H9 (cell line): Measurements from ENCODE around the gene MAPK7. TPM values are rescaled to one million over a fixed set of nuclear protein-coding genes. Genes with fewer than 3 reads are reported as not detected.

ENCODE experiments used
- DNase-seq: peaks from one replicate; pipeline ENCODE4 v3.0.0-alpha.2; 2017
- H2AFZ ChIP-seq: one replicate; pipeline ENCODE4 v1.6.1; 2013; ENCODE audit warnings: mild to moderate bottlenecking, low read length, control low read depth, moderate library complexity
- H2AK5ac ChIP-seq: 2 replicates; pipeline ENCODE4 v1.6.1; 2013; ENCODE audit warnings: low read length, control low read depth, mixed read lengths; ENCODE audit not compliant: insufficient read length
- H2BK120ac ChIP-seq: one replicate; pipeline ENCODE4 v1.6.1; 2013; ENCODE audit warnings: low read depth, mild to moderate bottlenecking, low read length, control low read depth, inconsistent platforms; ENCODE audit not compliant: poor library complexity, severe bottlenecking
- H2BK12ac ChIP-seq: 2 replicates; pipeline ENCODE4 v1.6.1; 2013; ENCODE audit warnings: low read length, control low read depth, mixed read lengths, low read depth; ENCODE audit not compliant: insufficient read length
- H2BK15ac ChIP-seq: 2 replicates; pipeline ENCODE4 v1.6.1; 2013; ENCODE audit warnings: low read depth, low read length, control low read depth
- H2BK20ac ChIP-seq: one replicate; pipeline ENCODE4 v1.6.1; 2013; ENCODE audit warnings: low read depth, mild to moderate bottlenecking, low read length, control low read depth, inconsistent platforms; ENCODE audit not compliant: poor library complexity, severe bottlenecking
- H2BK5ac ChIP-seq: 2 replicates; pipeline ENCODE4 v1.6.1; 2013; ENCODE audit warnings: low read length, control low read depth, mixed read lengths; ENCODE audit not compliant: insufficient read length
- H3K14ac ChIP-seq: 2 replicates; pipeline ENCODE4 v1.6.1; 2013; ENCODE audit warnings: low read length, control low read depth; ENCODE audit not compliant: insufficient read depth
- H3K18ac ChIP-seq: 2 replicates; pipeline ENCODE4 v1.6.1; 2013; ENCODE audit warnings: low read depth, mild to moderate bottlenecking, mixed read lengths, low read length, control low read depth; ENCODE audit not compliant: insufficient read length
- H3K23ac ChIP-seq: 2 replicates; pipeline ENCODE4 v1.6.1; 2013; ENCODE audit warnings: low read length, control low read depth, mixed read lengths, low read depth; ENCODE audit not compliant: insufficient read length
- H3K23me2 ChIP-seq: 2 replicates; pipeline ENCODE4 v1.6.1; 2013; ENCODE audit warnings: low read depth, mild to moderate bottlenecking, mixed read lengths, low read length, control low read depth; ENCODE audit not compliant: insufficient read length, poor library complexity, severe bottlenecking
- H3K27ac ChIP-seq: 2 replicates; pipeline ENCODE4 v1.5.1; 2013; ENCODE audit warnings: low read length, control low read depth, mixed read lengths, low read depth; ENCODE audit not compliant: insufficient read length
- H3K27me3 ChIP-seq: 2 replicates; pipeline ENCODE4 v1.6.1; 2013; ENCODE audit warnings: low read length, control low read depth, inconsistent platforms; ENCODE audit not compliant: insufficient read depth
- H3K4ac ChIP-seq: 2 replicates; pipeline ENCODE4 v1.6.1; 2013; ENCODE audit warnings: low read depth, mild to moderate bottlenecking, control low read depth, inconsistent platforms, low read length, moderate library complexity
- H3K4me1 ChIP-seq: 2 replicates; pipeline ENCODE4 v1.6.1; 2013; ENCODE audit warnings: low read length, control low read depth, inconsistent platforms; ENCODE audit not compliant: insufficient read depth
- H3K4me2 ChIP-seq: 2 replicates; pipeline ENCODE4 v1.6.1; 2013; ENCODE audit warnings: low read length, control low read depth, mixed read lengths; ENCODE audit not compliant: insufficient read length, insufficient read depth
- H3K56ac ChIP-seq: 2 replicates; pipeline ENCODE4 v1.6.1; 2013; ENCODE audit warnings: low read depth, mild to moderate bottlenecking, mixed read lengths, low read length, control low read depth; ENCODE audit not compliant: insufficient read length
- H3K79me1 ChIP-seq: 2 replicates; pipeline ENCODE4 v1.6.1; 2013; ENCODE audit warnings: low read depth, mild to moderate bottlenecking, moderate library complexity, low read length, control low read depth, inconsistent platforms; ENCODE audit not compliant: insufficient read depth, poor library complexity, severe bottlenecking
- H3K79me2 ChIP-seq: 2 replicates; pipeline ENCODE4 v1.6.1; 2013; ENCODE audit warnings: low read length, control low read depth, inconsistent platforms; ENCODE audit not compliant: insufficient read depth
- H3K9ac ChIP-seq: 2 replicates; pipeline ENCODE4 v1.6.1; 2013; ENCODE audit warnings: low read length, control low read depth, mixed read lengths; ENCODE audit not compliant: insufficient read length; ENCODE audit errors: extremely low read depth
- H3K9me3 ChIP-seq: one replicate; pipeline ENCODE4 v1.6.1; 2013; ENCODE audit warnings: low read depth, low read length, inconsistent platforms; ENCODE audit not compliant: control insufficient read depth
- H3T11ph ChIP-seq: one replicate; pipeline ENCODE4 v1.6.1; 2013; ENCODE audit warnings: mild to moderate bottlenecking, low read length, control low read depth, inconsistent platforms
- H4K20me1 ChIP-seq: one replicate; pipeline ENCODE4 v1.6.1; 2013; ENCODE audit not compliant: control insufficient read depth, insufficient read length, insufficient read depth
- H4K5ac ChIP-seq: 2 replicates; pipeline ENCODE4 v1.6.1; 2013; ENCODE audit warnings: low read depth, mild to moderate bottlenecking, mixed read lengths, low read length, control low read depth; ENCODE audit not compliant: insufficient read length
- H4K8ac ChIP-seq: replicated peaks from 2 replicates; pipeline ENCODE4 v1.6.1; 2013; ENCODE audit warnings: low read length, control low read depth, mixed read lengths, low read depth; ENCODE audit not compliant: insufficient read length
- H4K91ac ChIP-seq: 2 replicates; pipeline ENCODE4 v1.6.1; 2013; ENCODE audit warnings: low read depth, mild to moderate bottlenecking, moderate library complexity, mixed read lengths, low read length, control low read depth; ENCODE audit not compliant: insufficient read length
- H3K27ac Mint-ChIP-seq, 3 experiments: 2 replicates in 2 of 3; 3 replicates in 1 of 3; pipeline ENCODE4 v1.8.0; 2020 to 2021; ENCODE audit warnings: mixed read lengths in 3 of 3, mild to moderate bottlenecking in 1 of 3, moderate library complexity in 1 of 3
- H3K27me3 Mint-ChIP-seq: 2 replicates; pipeline ENCODE4 v1.8.0; 2021; ENCODE audit warnings: low read depth, mild to moderate bottlenecking, moderate library complexity, mixed read lengths
- H3K36me3 Mint-ChIP-seq, 3 experiments: 2 replicates in 2 of 3; 3 replicates in 1 of 3; pipeline ENCODE4 v1.8.0; 2020 to 2021; ENCODE audit warnings: low read depth in 3 of 3, mixed read lengths in 3 of 3; ENCODE audit not compliant: insufficient read depth in 1 of 3
- H3K4me1 Mint-ChIP-seq, 2 experiments: 2 replicates each; pipeline ENCODE4 v1.8.0; 2020; ENCODE audit warnings: mixed read lengths in 2 of 2
- H3K4me3 Mint-ChIP-seq, 2 experiments: 2 replicates in 1 of 2; 3 replicates in 1 of 2; pipeline ENCODE4 v1.8.0; 2020 to 2021; ENCODE audit warnings: mild to moderate bottlenecking in 2 of 2, mixed read lengths in 2 of 2, moderate library complexity in 1 of 2
- H3K9me3 Mint-ChIP-seq, 2 experiments: 2 replicates in 1 of 2; 3 replicates in 1 of 2; pipeline ENCODE4 v1.8.0; 2020; ENCODE audit warnings: mild to moderate bottlenecking in 2 of 2, mixed read lengths in 2 of 2, moderate library complexity in 1 of 2
- WGBS: extraction: QIAGEN DNeasy Blood & Tissue Kit; methylation state at CpG from one replicate; pipeline ENCODE4 v1.1.7; 2013; ENCODE audit warnings: missing lambda C conversion rate, low lambda C conversion rate, mixed read lengths; ENCODE audit not compliant: insufficient read length; ENCODE audit errors: extremely low coverage; 5-methylcytosine and 5-hydroxymethylcytosine counted together
- total RNA-seq: library from RNA; stranded (reverse); gene quantifications from 2 replicates; pipeline ENCODE4 v1.2.1, GENCODE V29; 2021
- TF ChIP-seq, protein P1 (sequence below): fragments of 200-600 bp; sonication (generic); conservative IDR thresholded peaks from 3 replicates; pipeline ENCODE4 v1.8.0; 2021; ENCODE audit warnings: antibody characterized with exemption, mild to moderate bottlenecking

The MAPK7 gene
- total RNA-seq, 1 experiment from 2014 or later = 43.8 TPM

DNA sequence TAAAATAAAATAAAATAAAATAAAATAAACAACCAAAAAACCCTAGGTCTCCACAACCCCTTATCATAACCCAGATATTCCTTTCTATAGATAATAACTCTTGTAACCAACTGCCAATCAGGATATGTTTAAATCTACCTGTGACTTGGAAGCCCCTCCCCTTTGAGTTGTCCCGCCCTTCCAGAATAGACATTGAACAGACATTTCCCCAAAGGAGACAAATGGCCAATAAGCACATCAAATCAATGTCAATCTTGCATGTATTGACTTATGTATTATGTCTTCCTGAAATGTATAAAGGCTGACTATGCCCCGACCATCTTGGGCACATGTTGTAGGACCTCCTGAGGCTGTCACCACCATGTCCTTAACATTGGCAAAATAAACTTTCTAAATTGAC lies 1.5 kb upstream of the MAPK7 start:
- Histone ChIP-seq H2BK120ac (no peak overlapping the region), H4K91ac (no peak overlapping the region), H3K14ac (no peak overlapping the region), H2AK5ac (no peak overlapping the region), H3K4me2 (peak overlapping the region; percentile 93), H3K4ac (no peak overlapping the region), H2AFZ (no peak overlapping the region), H2BK20ac (no peak overlapping the region), H3K27ac (no peak overlapping the region), H4K20me1 (no peaks in the 10 kb centered on the region), H3K23me2 (peaks cover 7% of the 10 kb centered on the region), H4K8ac (no peak overlapping the region), H3T11ph (no peak overlapping the region), H4K5ac (no peak overlapping the region), H3K27me3 (no peaks in the 10 kb centered on the region), H3K4me1 (peaks cover 2% of the 10 kb centered on the region; the same call in 1 of the 2 replicates), H2BK5ac (no peak overlapping the region), H3K79me1 (peaks cover 6% of the 10 kb centered on the region), H3K23ac (no peak overlapping the region), H2BK12ac (no peak overlapping the region), H3K18ac (no peak overlapping the region), H3K79me2 (peaks cover 4% of the 10 kb centered on the region; the same call in 1 of the 2 replicates), H3K56ac (no peak overlapping the region), H3K9ac (peak overlapping the region; percentile 73), H2BK15ac (no peak overlapping the region), H3K9me3 (no peaks in the 10 kb centered on the region)
- Mint-ChIP-seq H3K36me3 (peaks cover 20 to 32% (median 28%) of the 10 kb centered on the region in 3 experiments; a peak in 6 of 7 replicates), H3K4me1 (peaks cover 13 to 29% of the 10 kb centered on the region in 2 experiments), H3K27ac (peak overlapping the region; percentile 73 to 99 (median 98); a peak in 6 of 7 replicates), H3K27me3 (no peaks in the 10 kb centered on the region), H3K9me3 (no peaks in the 10 kb centered on the region), H3K4me3 (peak overlapping the region; percentile 97 to 98)
- WGBS = no CpG with 5 or more reads among the region's 2 CpGs
- TF ChIP-seq, protein P1, sequence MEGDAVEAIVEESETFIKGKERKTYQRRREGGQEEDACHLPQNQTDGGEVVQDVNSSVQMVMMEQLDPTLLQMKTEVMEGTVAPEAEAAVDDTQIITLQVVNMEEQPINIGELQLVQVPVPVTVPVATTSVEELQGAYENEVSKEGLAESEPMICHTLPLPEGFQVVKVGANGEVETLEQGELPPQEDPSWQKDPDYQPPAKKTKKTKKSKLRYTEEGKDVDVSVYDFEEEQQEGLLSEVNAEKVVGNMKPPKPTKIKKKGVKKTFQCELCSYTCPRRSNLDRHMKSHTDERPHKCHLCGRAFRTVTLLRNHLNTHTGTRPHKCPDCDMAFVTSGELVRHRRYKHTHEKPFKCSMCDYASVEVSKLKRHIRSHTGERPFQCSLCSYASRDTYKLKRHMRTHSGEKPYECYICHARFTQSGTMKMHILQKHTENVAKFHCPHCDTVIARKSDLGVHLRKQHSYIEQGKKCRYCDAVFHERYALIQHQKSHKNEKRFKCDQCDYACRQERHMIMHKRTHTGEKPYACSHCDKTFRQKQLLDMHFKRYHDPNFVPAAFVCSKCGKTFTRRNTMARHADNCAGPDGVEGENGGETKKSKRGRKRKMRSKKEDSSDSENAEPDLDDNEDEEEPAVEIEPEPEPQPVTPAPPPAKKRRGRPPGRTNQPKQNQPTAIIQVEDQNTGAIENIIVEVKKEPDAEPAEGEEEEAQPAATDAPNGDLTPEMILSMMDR = no peak
- DNase-seq = no peak
